K562 (cell line): ENCODE results near the gene NTM. TPM values are rescaled to one million over a fixed set of nuclear protein-coding genes. Genes with fewer than 3 reads are reported as not detected.

Experiments used
- ATAC-seq: fragments of 200-7000 bp; cut with Tn5 transposase; 3 replicates; pipeline ENCODE4 v1.9.1; 2020; ENCODE audit warnings: moderate library complexity
- BruUV-seq: library from RNA; stranded (reverse); fragments of 400-500 nt; replicated peaks from 2 replicates; lab custom pipeline; 2021; lab: Mats Ljungman, UMichigan
- CTCF ChIA-PET: fragments of 300-600 bp; formaldehyde crosslinking; extraction: SDS; loops from one replicate; lab custom pipeline; 2021; ENCODE audit warnings: low intra/inter-chr PET ratio; lab: Yijun Ruan, JAX
- POLR2A ChIA-PET: fragments of 300-600, 350-650 bp; sonication (Branson Sonifier 250); formaldehyde crosslinking; extraction: SDS; loops from one replicate; lab custom pipeline; 2021; ENCODE audit warnings: antibody characterized with exemption, inconsistent platforms; lab: Yijun Ruan, JAX
- DNase-seq, 4 experiments: peaks; one replicate each; pipeline versions ENCODE4 v3.0.0 to v3.0.0-alpha.2; 2011 to 2018; ENCODE audit warnings: low spot score in 3 of 4, mixed read lengths in 3 of 4; ENCODE audit errors: extremely low read depth in 1 of 4
- FAIRE-seq: peaks from 2 replicates; lab custom pipeline; 2011; peaks lifted over from hg19 to GRCh38; lab: Jason Lieb, UNC
- H2AFZ ChIP-seq: 2 replicates; pipeline ENCODE4 v1.6.0; 2011; ENCODE audit warnings: low read depth, low read length, control low read depth, inconsistent platforms
- H3K27ac ChIP-seq: fragments of 200-600 bp; 3 replicates; pipeline ENCODE4 v1.8.0; 2011; ENCODE audit warnings: low read depth, mild to moderate bottlenecking, control low read depth, inconsistent platforms, low read length, moderate library complexity, mixed read lengths; ENCODE audit errors: extremely low read depth
- H3K27me3 ChIP-seq, 2 experiments: fragments of 300-600 bp in 1 of 2; 2 replicates in 1 of 2; 3 replicates in 1 of 2; pipeline versions ENCODE4 v1.6.0 to v1.8.0; 2011; ENCODE audit warnings: inconsistent platforms in 2 of 2, low read length in 2 of 2, mild to moderate bottlenecking in 1 of 2, mixed read lengths in 1 of 2, moderate library complexity in 1 of 2; ENCODE audit not compliant: control insufficient read depth in 2 of 2, insufficient read depth in 2 of 2
- H3K36me3 ChIP-seq: fragments of 300-600 bp; 3 replicates; pipeline ENCODE4 v1.8.0; 2011; ENCODE audit warnings: mild to moderate bottlenecking, low read length, inconsistent platforms; ENCODE audit not compliant: control insufficient read depth, insufficient read depth
- H3K4me1 ChIP-seq, 2 experiments: fragments of 200-600 bp in 1 of 2; replicated peaks in 1 of 2; 2 replicates in 1 of 2; 3 replicates in 1 of 2; pipeline versions ENCODE4 v1.5.1 to v1.8.0; 2011; ENCODE audit warnings: inconsistent platforms in 2 of 2, low read length in 2 of 2, mild to moderate bottlenecking in 1 of 2, mixed read lengths in 1 of 2, moderate library complexity in 1 of 2; ENCODE audit not compliant: control insufficient read depth in 2 of 2, insufficient read depth in 2 of 2
- H3K4me2 ChIP-seq: 2 replicates; pipeline ENCODE4 v1.6.1; 2011; ENCODE audit warnings: low read length, control low read depth, inconsistent platforms, mixed read lengths; ENCODE audit not compliant: insufficient read depth
- H3K4me3 ChIP-seq: fragments of 200-600 bp; sonication (generic), shearing (Covaris generic); 2 replicates; pipeline ENCODE4 v1.5.1; 2016; ENCODE audit warnings: control low read depth, inconsistent platforms
- H3K79me2 ChIP-seq: fragments of 200-600 bp; 3 replicates; pipeline ENCODE4 v1.8.0; 2011; ENCODE audit warnings: low read length, inconsistent platforms; ENCODE audit not compliant: control insufficient read depth, insufficient read depth
- H3K9ac ChIP-seq, 2 experiments: 2 replicates each; pipeline versions ENCODE4 v1.6.0 to v1.6.1; 2011; ENCODE audit warnings: low read depth in 2 of 2, low read length in 2 of 2, control low read depth in 1 of 2, inconsistent platforms in 1 of 2, mild to moderate bottlenecking in 1 of 2, mixed read lengths in 1 of 2; ENCODE audit not compliant: insufficient read depth in 1 of 2
- H3K9me1 ChIP-seq: one replicate; pipeline ENCODE4 v1.6.0; 2011; ENCODE audit warnings: inconsistent platforms, mild to moderate bottlenecking, low read length, moderate library complexity; ENCODE audit not compliant: control insufficient read depth, insufficient read depth
- H3K9me3 ChIP-seq: replicated peaks from 2 replicates; pipeline ENCODE4 v1.5.1; 2011; ENCODE audit warnings: low read depth, low read length, inconsistent platforms; ENCODE audit not compliant: control insufficient read depth, insufficient read depth
- H4K20me1 ChIP-seq: replicated peaks from 2 replicates; pipeline ENCODE4 v1.6.1; 2011; ENCODE audit warnings: low read length, inconsistent platforms, mixed read lengths; ENCODE audit not compliant: control insufficient read depth, insufficient read depth
- CBFB ChIP-seq: sonication (generic); formaldehyde crosslinking; IDR thresholded peaks from 2 replicates; pipeline ENCODE4 v1.4.0; 2020; ENCODE audit warnings: mild to moderate bottlenecking, missing genetic modification reagents
- CHD1 ChIP-seq: fragments of 200-600 bp; sonication (generic); IDR thresholded peaks from one replicate; pipeline ENCODE4 v1.6.1; 2012; ENCODE audit warnings: mild to moderate bottlenecking, moderate library complexity, low read length, inconsistent platforms
- FOXA3 ChIP-seq, 2 experiments: fragments of 450-650 bp in 1 of 2; sonication (generic) in 1 of 2; formaldehyde crosslinking; IDR thresholded peaks in 1 of 2; conservative IDR thresholded peaks in 1 of 2; 2 replicates each; pipeline versions ENCODE4 v1.4.0 to v1.8.0; 2020 to 2022; ENCODE audit warnings: mild to moderate bottlenecking in 2 of 2, missing genetic modification reagents in 1 of 2
- FOXJ3 ChIP-seq: sonication (generic); formaldehyde crosslinking; IDR thresholded peaks from 2 replicates; pipeline ENCODE4 v1.4.0; 2020; ENCODE audit warnings: mild to moderate bottlenecking, missing genetic modification reagents
- HNRNPLL ChIP-seq: fragments of 200-400 bp; formaldehyde crosslinking; IDR thresholded peaks from 2 replicates; pipeline ENCODE4 v1.6.1; 2017; ENCODE audit warnings: low read length, low read depth, mild to moderate bottlenecking; ENCODE audit not compliant: poor library complexity, severe bottlenecking
- NFE2 ChIP-seq: IDR thresholded peaks from 2 replicates; pipeline ENCODE4 v1.6.1; 2014; ENCODE audit warnings: antibody characterized with exemption, low read depth
- NFXL1 ChIP-seq: fragments of 450-650 bp; formaldehyde crosslinking; IDR thresholded peaks from 2 replicates; pipeline ENCODE4 v1.4.0; 2021; ENCODE audit warnings: mild to moderate bottlenecking
- PPARD ChIP-seq: fragments of 250-450 bp; sonication (Bioruptor Pico); IDR thresholded peaks from 2 replicates; pipeline ENCODE4 v1.8.0; 2022; ENCODE audit warnings: inconsistent platforms, mild to moderate bottlenecking, moderate library complexity
- SNRNP70 ChIP-seq: fragments of 200-400 bp; formaldehyde crosslinking; optimal IDR thresholded peaks from 2 replicates; pipeline ENCODE3; 2017; ENCODE audit warnings: low read depth, low read length
- SREBF2 ChIP-seq: sonication (generic); formaldehyde crosslinking; IDR thresholded peaks from 2 replicates; pipeline ENCODE4 v1.4.0; 2020; ENCODE audit warnings: mild to moderate bottlenecking, missing genetic modification reagents
- SRSF9 ChIP-seq: fragments of 200-400 bp; formaldehyde crosslinking; IDR thresholded peaks from 2 replicates; pipeline ENCODE4 v1.6.1; 2017; ENCODE audit warnings: low read depth, low read length, borderline replicate concordance
- STAG1 ChIP-seq: sonication (generic); formaldehyde crosslinking; IDR thresholded peaks from 2 replicates; pipeline ENCODE4 v1.5.0; 2020; ENCODE audit warnings: missing genetic modification reagents, borderline replicate concordance
- TAF1 ChIP-seq: IDR thresholded peaks from 2 replicates; pipeline ENCODE4 v1.6.1; 2011; ENCODE audit warnings: mild to moderate bottlenecking, low read length, moderate library complexity; ENCODE audit not compliant: insufficient read depth, control insufficient read depth, severe bottlenecking; ENCODE audit errors: extremely low read depth
- XRCC3 ChIP-seq: fragments of 450-650 bp; IDR thresholded peaks from 2 replicates; pipeline ENCODE4 v1.6.1; 2017; ENCODE audit warnings: mild to moderate bottlenecking, moderate library complexity
- ZNF431 ChIP-seq: sonication (generic); formaldehyde crosslinking; IDR thresholded peaks from 2 replicates; pipeline ENCODE4 v1.8.0; 2022; ENCODE audit warnings: mild to moderate bottlenecking, missing genetic modification reagents
- ZNF551 ChIP-seq: fragments of 250-450 bp; sonication (Bioruptor Pico); IDR thresholded peaks from 2 replicates; pipeline ENCODE4 v1.5.0; 2021; ENCODE audit warnings: mild to moderate bottlenecking, moderate library complexity
- ZNF561 ChIP-seq: fragments of 450-650 bp; formaldehyde crosslinking; conservative IDR thresholded peaks from 2 replicates; pipeline ENCODE4 v1.4.0; 2020; ENCODE audit warnings: mild to moderate bottlenecking, moderate library complexity
- WGBS: fragments of 100-300 bp; shearing (Covaris generic); methylation state at CpG from one replicate; pipeline ENCODE4 v1.1.6; 2016; ENCODE audit warnings: low coverage, mixed read lengths; ENCODE audit not compliant: insufficient coverage; ENCODE audit errors: missing lambda C conversion rate; 5-methylcytosine and 5-hydroxymethylcytosine counted together
- in situ Hi-C: fragments of 300-500 bp; cut with MboI; formaldehyde crosslinking; loops from 4 replicates; pipeline ENCODE4 v1.15.0; 2018; ENCODE audit warnings: inconsistent platforms, mixed read lengths
- intact Hi-C: fragments of 100-400 bp; cut with micrococcal nuclease; formaldehyde crosslinking; loops from 2 replicates; pipeline ENCODE4 v1.14.2; 2022
- polyA plus RNA-seq, 8 experiments: library from polyadenylated mRNA; depleted of rRNA in 4 of 8; stranded (reverse) in 5 of 8; unstranded in 3 of 8; fragments of >200 nt; fragmentation: Nextera tagmentation in 2 of 8; fragmentation: Illumina TruSeq in 1 of 8; extraction: Ambion mirVana in 2 of 8; extraction: Trizol in 1 of 8; gene quantifications; 2 replicates each; pipeline versions ENCODE4 v1.2.1 to v1.2.3, GENCODE V29; 2011 to 2014; ENCODE audit warnings: inconsistent platforms in 1 of 8, missing spikeins in 1 of 8
- total RNA-seq, 7 experiments: library from RNA; depleted of rRNA in 6 of 7; stranded (reverse); fragments of >200 nt in 6 of 7; fragmentation: Illumina TruSeq in 2 of 7; extraction: Trizol in 2 of 7; gene quantifications; 2 replicates each; pipeline versions ENCODE4 v1.2.1 to v1.2.3, GENCODE V29; 2011 to 2021; ENCODE audit warnings: low replicate concordance in 1 of 7
- TF ChIP-seq, protein P1 (sequence below): IDR thresholded peaks from 2 replicates; pipeline ENCODE4 v1.6.1; 2012; ENCODE audit warnings: low read depth, low read length, improper control_type of control experiment, borderline replicate concordance

The NTM gene
- total and polyA plus RNA-seq, 9 of the 15 experiments (the other 6 are each of a cell fraction or from before 2014, with no cell fraction given): not detected

DNA sequence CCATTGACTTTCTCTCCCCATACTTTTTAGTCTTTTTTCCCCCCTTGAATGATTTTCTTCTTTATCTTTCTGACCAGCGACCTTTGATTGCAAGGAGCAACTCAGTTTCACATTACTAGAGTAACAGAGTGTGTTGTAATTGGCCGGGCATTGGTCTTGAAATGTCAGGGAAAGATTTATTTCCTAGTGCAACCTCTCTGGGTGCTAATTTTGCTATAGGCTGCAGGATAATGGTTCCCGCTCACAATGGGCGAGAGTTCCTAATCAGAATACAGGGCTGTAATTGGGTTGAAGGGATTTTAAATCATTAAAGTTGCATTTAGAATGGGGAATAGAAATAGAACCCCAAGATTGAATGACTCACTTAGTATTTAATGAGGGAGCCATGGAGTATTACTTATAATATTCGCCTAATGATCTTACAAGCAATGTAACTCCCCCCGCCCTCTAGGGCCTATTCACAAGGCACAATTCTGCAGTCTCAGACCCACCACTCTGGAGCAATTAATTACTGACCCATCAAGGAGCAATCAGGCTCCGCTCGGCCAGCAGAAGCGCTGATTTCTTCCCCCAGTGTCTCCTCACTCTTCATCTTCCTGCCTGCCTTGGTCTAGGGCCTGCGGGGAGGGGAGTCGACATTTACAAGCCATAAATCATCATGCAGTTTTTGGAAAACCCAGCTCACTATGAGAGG lies 725.9 kb downstream of the NTM start:
- TF ChIP-seq NFXL1 (CRISPR knock-in tag): no peak
- TF ChIP-seq CHD1: no peak
- no peak for TF ChIP-seq STAG1 (CRISPR knock-in tag)
- no peak for TF ChIP-seq NFE2
- TF ChIP-seq TAF1: no peak
- no peak for TF ChIP-seq SRSF9
- no peak for TF ChIP-seq XRCC3
- TF ChIP-seq, protein P1, sequence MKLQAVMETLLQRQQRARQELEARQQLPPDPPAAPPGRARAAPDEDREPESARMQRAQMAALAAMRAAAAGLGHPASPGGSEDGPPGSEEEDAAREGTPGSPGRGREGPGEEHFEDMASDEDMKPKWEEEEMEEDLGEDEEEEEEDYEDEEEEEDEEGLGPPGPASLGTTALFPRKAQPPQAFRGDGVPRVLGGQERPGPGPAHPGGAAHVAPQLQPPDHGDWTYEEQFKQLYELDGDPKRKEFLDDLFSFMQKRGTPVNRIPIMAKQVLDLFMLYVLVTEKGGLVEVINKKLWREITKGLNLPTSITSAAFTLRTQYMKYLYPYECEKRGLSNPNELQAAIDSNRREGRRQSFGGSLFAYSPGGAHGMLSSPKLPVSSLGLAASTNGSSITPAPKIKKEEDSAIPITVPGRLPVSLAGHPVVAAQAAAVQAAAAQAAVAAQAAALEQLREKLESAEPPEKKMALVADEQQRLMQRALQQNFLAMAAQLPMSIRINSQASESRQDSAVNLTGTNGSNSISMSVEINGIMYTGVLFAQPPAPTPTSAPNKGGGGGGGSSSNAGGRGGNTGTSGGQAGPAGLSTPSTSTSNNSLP: no peak
- no peak for TF ChIP-seq ZNF561 (CRISPR knock-in tag)
- TF ChIP-seq ZNF431 (CRISPR knock-in tag): no peak
- TF ChIP-seq FOXJ3: no peak
- no peak for TF ChIP-seq ZNF551
- TF ChIP-seq SREBF2: no peak
- no peak for TF ChIP-seq SNRNP70
- TF ChIP-seq PPARD (CRISPR knock-in tag): no peak
- no peak for TF ChIP-seq HNRNPLL
- no peak for TF ChIP-seq CBFB (CRISPR knock-in tag)
- TF ChIP-seq FOXA3 (CRISPR knock-in tag; conservative IDR thresholded peaks at IDR 0.05 in 1 of 2, IDR thresholded peaks at IDR 0.05 in 1 of 2): no peak
- FAIRE-seq (no peak), DNase-seq (no peak), ATAC-seq (no peak)
- Histone ChIP-seq H4K20me1 (no peaks in the 10 kb centered on the region), H3K79me2 (no peaks in the 10 kb centered on the region), H3K9me3 (no peaks in the 10 kb centered on the region), H3K4me3 (no peak overlapping the region), H3K9me1 (no peaks in the 10 kb centered on the region), H2AFZ (no peak overlapping the region), H3K27ac (no peak overlapping the region), H3K9ac (no peak overlapping the region), H3K4me1 (no peaks in the 10 kb centered on the region), H3K27me3 (no peaks in the 10 kb centered on the region), H3K4me2 (no peak overlapping the region), H3K36me3 (no peaks in the 10 kb centered on the region)
- POLR2A ChIA-PET: no interaction called here
- intact Hi-C loops: no loop called here
- in situ Hi-C loops: no loop called here
- WGBS: under 1% methylated on average over 11 of the region's 11 CpGs
- no TSS peak for BruUV-seq
- CTCF ChIA-PET: no interaction called here
